ENCODE data around the gene DNAH2. TPM values are rescaled to one million over a fixed set of nuclear protein-coding genes. Genes with fewer than 3 reads are reported as not detected.
A peak's percentile ranks its signal among the peaks of the same experiment; 100 is the strongest.

DNAH2 gene
- total and polyA plus RNA-seq, 9 of the 15 experiments (the other 6 are each of a cell fraction or from before 2014, with no cell fraction given) = 0.03 TPM; not detected in 8

- peak; percentile 97 for TF ChIP-seq ATF3 (IDR thresholded peaks at IDR 0.05)
- TF ChIP-seq ATF3 (CRISPR knock-in tag; conservative IDR thresholded peaks at IDR 0.05) = peak; percentile 90
- TF ChIP-seq MEF2A (IDR thresholded peaks at IDR 0.05; ENCODE audit: control insufficient read depth, low read depth, low read length) = 0 out of 2 replicates have a peak, but pooled peaks have one; percentile 20
- no peak for TF ChIP-seq NR4A1 (CRISPR knock-in tag; IDR thresholded peaks at IDR 0.05)
- no peak for TF ChIP-seq NR4A1 (tag; IDR thresholded peaks at IDR 0.05)
- TF ChIP-seq ARNT (IDR thresholded peaks at IDR 0.05) = peak; percentile 77 to 85; a peak in 3 of 4 replicates
- TF ChIP-seq ETV6 (IDR thresholded peaks at IDR 0.05; ENCODE audit: borderline replicate concordance in 1 of 2, low read depth in 2 of 2, low read length in 1 of 2) = peak in 1 of 2 experiments; percentile 23; a peak in 2 of 4 replicates
- TF ChIP-seq ETV6 (CRISPR knock-in tag; IDR thresholded peaks at IDR 0.05; ENCODE audit: borderline replicate concordance) = no peak
- TF ChIP-seq ZBTB7A (IDR thresholded peaks at IDR 0.05; ENCODE audit: borderline replicate concordance, control insufficient read depth, low read depth, low read length) = peak; percentile 73
- TF ChIP-seq HMGXB4 (CRISPR knock-in tag; IDR thresholded peaks at IDR 0.05) = peak; percentile 63; the same call in 1 of the 2 replicates
- no peak for TF ChIP-seq GATA2 (CRISPR knock-in tag; IDR thresholded peaks at IDR 0.05)
- peak; percentile 92 for TF ChIP-seq NR2C2 (CRISPR knock-in tag; IDR thresholded peaks at IDR 0.05)
- peak; percentile 97 for TF ChIP-seq NR2C2 (tag; IDR thresholded peaks at IDR 0.05)
- TF ChIP-seq SP1 (CRISPR knock-in tag; IDR thresholded peaks at IDR 0.05) = peak; percentile 93
- TF ChIP-seq CREB3L1 (IDR thresholded peaks at IDR 0.05; ENCODE audit: borderline replicate concordance, low read depth) = peak; percentile 42; the same call in 1 of the 2 replicates
- no peak for TF ChIP-seq HBP1 (CRISPR knock-in tag; IDR thresholded peaks at IDR 0.05)
- TF ChIP-seq MAZ (CRISPR knock-in tag; conservative IDR thresholded peaks at IDR 0.05 in 1 of 2, IDR thresholded peaks at IDR 0.05 in 1 of 2) = peak; percentile 93 to 98
These were observed 119.3 kb downstream of the DNAH2 start (continued) for GRCh38 chr17:7836596-7837407.

Data from K562 (cell line).